Activated CD4-positive, CD25-positive, alpha-beta regulatory T cell treated with anti-CD3 and anti-CD28 coated beads, Interleukin-2, amount 50 U/mL, for 72 hours (primary cell): ENCODE measurements around the gene ODR4.
"Not testable (repeated sequence)": the region's sequence is repeated elsewhere in the genome, so short reads cannot be mapped to it uniquely, and the experiment has no call there.

ENCODE experiments used
- DNase-seq: peaks from one replicate; pipeline ENCODE4 v3.0.0; 2021

The ODR4 gene

GRCh38 chr1:186375152-186375928, at the start of gene ODR4, which contains the start of gene TPR:
ODR4 (plus strand) TSS chr1:186375838; CDS start chr1:186379786, 3,948 bp downstream.
TPR (minus strand) TSS chr1:186375253; CDS start chr1:186375028, 225 bp downstream.
- peak; percentile 92 for DNase-seq

GRCh38 chr1:186326009-186326408, 49.6 kb upstream of the ODR4 start:
- DNase-seq, result no peak

- DNase-seq, result no peak
These were observed 48.3 kb upstream of the ODR4 start for GRCh38 chr1:186327331-186327730.

- DNase-seq, result no peak
These were observed 44.9 kb upstream of the ODR4 start for GRCh38 chr1:186330758-186331157.

- no peak for DNase-seq
These were observed 38.1 kb upstream of the ODR4 start for GRCh38 chr1:186337554-186337953.

- DNase-seq, result no peak
These were observed 34.9 kb upstream of the ODR4 start for GRCh38 chr1:186340772-186341171.

- not testable (repeated sequence) for DNase-seq
These were observed 27.6 kb upstream of the ODR4 start for GRCh38 chr1:186347837-186348691.

DNA sequence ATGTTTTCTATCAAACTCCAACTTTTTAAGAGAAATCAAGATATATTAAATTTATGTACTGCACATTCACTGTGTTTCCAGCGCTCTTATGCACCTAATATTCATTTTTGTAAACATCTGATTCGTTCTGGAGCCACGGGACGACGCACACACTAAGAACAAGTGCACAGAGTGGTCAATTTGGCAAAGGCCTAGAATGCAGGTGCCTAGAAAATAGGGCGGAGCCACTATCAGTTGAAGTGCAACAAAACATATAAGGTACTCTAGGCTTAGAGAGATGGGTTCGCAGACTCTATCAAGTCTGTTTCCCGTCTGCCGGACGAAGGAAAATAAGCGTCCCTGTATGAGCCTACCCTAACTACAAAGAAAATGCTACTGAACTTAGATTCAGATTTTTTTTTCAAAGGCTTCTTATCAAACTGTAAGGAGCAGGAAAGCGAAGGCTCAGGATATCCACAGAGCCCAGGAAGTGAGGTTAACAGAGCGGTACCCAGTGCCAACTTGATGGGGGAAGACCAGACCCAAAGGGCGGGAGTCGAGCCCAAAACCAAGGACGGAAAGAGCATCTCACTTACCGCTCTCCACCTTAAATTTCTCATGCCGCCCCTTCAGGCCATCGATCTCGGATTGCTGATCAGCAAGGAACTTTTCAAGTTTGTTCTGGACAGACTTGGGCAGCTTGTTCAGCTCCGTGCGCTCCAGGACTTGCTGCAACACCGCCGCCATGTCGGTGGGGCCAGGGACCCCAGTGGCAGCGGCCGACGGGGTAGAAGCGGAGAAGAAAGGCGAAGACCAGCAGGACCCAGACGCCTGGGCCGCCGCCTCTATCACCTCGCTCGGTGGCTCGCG, 1.1 kb upstream of the ODR4 start:
- no peak for DNase-seq

DNA sequence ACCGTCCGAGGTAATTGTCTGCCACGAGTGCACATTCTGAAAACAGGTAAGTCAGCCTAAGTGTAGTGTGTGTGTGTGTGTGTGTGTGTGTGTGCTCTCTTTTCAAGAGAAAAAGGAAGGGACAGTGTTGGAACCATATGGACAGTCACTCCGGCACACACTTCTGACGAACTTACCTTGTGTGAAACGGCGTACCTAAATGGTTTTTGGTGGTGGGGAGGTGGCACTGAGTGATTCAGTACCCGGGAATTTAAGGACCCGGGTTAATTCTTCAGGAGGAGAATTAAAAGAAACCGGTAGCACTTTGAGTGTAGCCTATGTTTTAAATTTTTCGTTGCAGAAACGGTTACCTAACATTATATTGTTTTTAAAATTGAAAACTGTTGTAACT, 286 bp downstream of the ODR4 start:
- DNase-seq, result no peak

DNA sequence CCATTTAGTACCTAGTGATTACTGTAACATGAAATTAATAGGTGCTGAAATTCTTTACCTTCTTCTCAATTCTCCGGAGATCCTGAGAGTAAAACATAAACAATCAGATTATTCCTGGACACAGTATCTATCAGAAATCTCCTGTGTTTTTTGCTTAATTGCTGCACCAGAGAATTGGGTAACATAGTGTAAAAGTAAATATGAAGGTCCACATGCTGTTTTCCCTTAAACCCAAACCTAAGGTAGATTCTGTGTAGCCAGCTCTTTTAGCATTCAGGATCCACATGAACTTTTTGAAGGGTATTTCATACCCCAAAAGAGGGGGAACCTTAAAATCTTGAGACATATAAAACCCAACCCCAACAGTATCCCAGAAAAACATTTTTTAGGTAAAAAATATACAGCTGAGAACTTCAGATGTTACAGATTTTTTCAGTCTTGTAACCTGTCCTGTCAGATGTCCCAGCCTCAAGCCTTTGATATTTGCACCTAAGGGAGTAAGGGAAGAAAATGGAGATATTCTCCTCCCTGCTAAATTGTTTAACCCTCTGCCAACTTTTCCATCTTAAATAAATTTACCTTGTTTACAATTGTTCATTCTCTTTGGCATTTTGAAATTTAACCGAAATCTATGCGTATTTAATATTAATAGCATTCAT, 11.2 kb downstream of the ODR4 start:
- no peak for DNase-seq

DNA sequence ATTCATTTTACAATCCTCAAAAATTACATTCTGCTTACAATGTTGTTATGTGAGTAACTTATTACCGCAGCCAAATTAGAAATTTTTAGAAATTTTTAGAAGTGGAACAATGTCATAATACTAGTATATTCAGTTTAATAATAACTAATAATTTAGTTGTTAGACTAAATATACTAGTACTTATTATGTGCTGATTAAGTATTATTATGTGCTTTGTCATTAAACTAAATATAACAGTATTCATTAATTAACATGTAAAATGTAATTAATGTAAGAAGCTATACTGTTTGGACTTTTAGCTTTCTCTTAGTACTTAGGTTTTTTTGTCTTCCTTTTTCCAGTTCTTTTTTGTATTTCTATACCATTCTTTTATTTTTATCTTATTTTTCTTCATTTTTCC, 15.3 kb downstream of the ODR4 start:
- DNase-seq, result no peak

DNA sequence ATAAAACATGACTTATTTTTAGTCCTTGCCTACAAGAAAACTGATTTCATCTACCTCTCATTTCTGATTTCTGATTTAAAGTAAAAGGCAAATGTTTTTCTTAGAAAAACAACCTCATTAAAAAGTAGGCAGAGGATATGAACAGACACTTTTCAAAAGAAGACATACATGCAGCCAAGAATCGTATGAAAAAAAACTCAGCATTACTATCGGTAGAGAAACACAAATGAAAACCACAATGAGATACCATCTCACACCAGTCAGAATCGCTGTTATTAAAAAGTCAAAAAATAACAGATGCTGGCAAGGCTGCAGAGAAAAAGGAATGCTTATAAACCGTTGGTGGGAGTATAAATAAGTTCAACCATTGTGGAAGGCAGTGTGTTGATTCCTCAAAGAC, 16.2 kb downstream of the ODR4 start:
- no peak for DNase-seq

DNA sequence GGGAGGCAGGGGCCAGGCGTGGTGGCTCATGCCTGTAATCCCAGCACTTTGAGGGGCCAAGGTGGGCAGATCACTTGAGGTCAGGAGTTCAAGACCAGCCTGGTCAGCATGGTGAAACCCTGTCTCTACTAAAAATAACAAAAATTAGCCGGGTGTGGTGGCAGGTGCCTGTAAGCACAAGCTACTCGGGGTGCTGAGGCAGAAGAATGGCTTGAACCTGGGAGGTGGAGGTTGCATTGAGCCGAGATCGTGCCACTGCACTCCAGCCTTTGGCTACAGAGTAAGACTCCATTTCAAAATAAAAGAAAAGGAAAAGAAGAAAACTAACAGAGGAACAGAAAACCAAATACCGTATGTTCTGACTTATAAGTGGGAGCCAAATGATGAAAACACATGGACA, 17.1 kb downstream of the ODR4 start:
- not testable (repeated sequence) for DNase-seq

DNA sequence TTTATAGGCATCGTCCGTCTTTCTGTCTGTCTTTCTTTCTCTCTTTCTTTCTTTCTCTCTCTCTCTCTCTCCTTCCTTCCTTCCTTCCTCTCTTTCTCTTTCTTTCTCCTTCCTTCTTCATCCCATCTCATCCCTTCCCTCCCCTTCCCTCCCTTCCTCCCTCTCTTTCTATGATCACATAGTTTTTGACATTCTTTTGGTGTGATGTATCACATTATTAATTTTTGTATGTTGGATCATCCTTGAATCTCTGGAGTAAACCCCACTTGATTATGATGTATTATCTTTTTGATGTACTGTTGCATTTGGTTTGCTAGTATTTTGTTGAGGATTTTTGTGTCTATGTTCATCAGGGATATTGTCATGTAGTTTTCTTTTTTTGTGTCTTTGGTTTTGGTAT, 25.8 kb downstream of the ODR4 start:
- DNase-seq, result not testable (repeated sequence)

DNA sequence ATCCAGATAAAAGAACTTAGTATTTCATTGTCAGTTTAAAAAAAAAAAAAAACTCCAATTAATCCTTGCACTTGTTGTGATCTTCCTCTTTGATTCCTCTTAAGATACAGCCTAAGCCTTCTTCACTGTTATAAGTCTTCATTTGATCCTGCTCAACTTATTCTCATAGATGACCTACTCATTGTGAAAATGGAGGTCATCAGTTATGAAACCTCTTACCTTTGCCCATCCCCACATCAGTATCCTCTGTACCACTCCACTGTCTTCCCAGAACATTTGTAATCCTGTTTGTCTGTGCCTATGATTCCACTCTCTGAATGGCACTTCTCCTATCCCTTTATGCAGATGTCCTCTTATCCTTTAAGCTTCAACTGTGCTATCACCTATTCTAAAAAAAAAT, 28.0 kb downstream of the ODR4 start:
- no peak for DNase-seq

- no peak for DNase-seq
These were observed 28.9 kb downstream of the ODR4 start for GRCh38 chr1:186404454-186405051.

DNA sequence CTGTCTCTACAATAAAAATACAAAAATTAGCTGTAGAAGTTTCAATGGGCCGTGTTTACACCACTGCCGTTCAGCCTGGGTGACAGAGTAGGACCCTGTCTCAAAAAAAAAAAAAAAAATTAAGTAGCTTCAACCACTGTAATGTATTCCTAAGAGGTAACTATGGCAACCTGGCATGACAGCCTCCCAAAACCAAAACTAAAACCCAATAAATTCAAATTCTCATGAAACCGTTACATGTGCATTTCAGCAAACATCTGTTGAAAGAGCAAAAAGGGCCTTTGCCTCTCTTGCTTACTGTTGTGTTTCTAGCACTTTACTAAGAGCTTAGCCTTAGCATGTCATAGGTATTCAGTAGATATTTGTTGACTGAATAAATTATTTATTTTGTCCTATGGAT, 33.5 kb downstream of the ODR4 start:
- DNase-seq, result no peak

DNA sequence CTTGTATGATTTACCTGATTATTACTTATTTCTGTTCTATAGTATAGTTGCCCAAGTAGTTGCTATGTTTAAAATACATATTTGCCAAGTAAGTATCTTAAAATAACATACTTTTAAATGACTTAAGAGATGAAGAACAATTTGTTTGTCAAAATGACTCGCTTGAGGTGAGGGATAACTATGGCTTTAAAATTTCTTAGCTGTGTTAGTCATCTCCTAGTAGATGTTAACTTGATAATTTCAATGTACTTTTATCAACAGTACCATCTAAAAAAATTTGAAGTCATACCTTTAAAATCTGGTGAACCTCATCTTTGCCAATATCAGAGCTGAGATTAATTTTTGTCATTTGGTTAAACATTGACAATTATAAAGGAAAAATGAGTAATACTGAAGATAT, 37.7 kb downstream of the ODR4 start:
- no peak for DNase-seq

DNA sequence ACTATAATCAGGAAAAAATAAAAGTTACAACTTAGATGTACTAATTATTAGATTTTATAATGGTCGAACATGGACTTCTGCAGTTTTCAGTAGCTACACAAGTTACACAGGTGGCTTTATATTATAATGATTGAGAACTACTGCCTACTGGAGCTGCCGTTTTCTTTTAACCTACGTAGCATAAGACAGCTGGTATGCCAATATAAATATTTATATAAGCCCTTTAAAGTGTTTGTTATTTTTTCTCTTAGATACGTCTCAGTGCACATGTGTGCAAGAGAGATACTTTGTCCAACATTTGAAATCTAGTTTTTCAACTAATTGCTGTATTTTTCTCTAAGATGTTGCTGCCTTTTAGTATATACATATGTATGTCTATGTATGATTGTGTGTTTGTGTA, 42.9 kb downstream of the ODR4 start:
- DNase-seq, result no peak

DNA sequence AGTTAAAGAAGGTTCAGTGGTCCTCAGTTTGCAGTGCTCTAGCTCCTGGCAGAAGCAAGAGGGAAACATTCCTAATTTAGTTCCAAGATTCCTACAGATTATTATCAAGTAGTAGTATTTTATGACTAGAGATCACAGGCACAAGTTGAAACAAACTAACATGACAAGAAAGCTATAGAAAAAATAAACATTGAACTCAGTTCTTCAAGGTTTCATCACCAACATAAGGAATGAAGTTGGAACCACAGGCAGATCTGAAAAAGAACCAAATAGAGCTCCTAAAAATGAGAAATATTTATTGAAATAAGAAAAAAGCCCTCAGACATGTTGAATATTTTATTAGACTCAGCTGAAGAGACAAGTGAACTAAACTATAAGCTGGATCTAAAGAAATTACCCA, 44.7 kb downstream of the ODR4 start:
- no peak for DNase-seq

DNA sequence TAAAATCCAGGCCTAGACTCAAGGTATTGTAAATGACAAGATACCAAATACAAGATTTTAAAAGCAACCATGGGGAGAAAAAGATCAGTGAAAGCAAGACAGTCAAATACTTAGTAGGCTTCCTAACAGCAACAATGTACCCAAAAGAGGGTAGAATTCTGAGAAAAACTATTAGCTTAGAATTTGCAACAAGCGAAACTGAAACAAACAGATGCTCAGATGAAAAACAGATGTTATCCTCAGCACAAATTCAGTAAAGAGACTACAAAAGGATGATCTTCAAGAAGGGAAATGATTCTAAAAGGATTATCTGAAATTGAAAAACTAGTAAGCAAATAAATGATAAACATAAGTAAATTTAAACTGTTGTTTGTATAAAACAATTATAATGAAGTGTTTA, 45.3 kb downstream of the ODR4 start:
- no peak for DNase-seq

- DNase-seq, result no peak
These were observed 45.8 kb downstream of the ODR4 start for GRCh38 chr1:186421446-186421845.
